ENCODE results near the gene OR4C45. TPM values are rescaled to one million over a fixed set of nuclear protein-coding genes. Genes with fewer than 3 reads are reported as not detected.

The OR4C45 gene
- total RNA-seq (2022; extraction: Qiagen RNA extraction; ENCODE audit: low read depth): not detected in 5 replicates

GRCh38 chr11:50032574-50032973 is at the start of gene OR4C45:
OR4C45 (plus strand) TSS chr11:50032874.

Other genes with a start within 250 kb of the OR4C45 start
- gene OR4C13, start 80.5 kb upstream of the OR4C45 start, total RNA-seq (2022; extraction: Qiagen RNA extraction; ENCODE audit: low read depth): not detected in 5 replicates
- gene OR4C12, start 50.3 kb upstream of the OR4C45 start, total RNA-seq (2022; extraction: Qiagen RNA extraction; ENCODE audit: low read depth): not detected in 5 replicates